K562 (cell line): ENCODE results near the gene EFNA5. TPM values are rescaled to one million over a fixed set of nuclear protein-coding genes. Genes with fewer than 3 reads are reported as not detected.

Source experiments
- ATAC-seq: fragments of 200-7000 bp; cut with Tn5 transposase; 3 replicates; pipeline ENCODE4 v1.9.1; 2020; ENCODE audit warnings: moderate library complexity
- BruUV-seq: library from RNA; stranded (reverse); fragments of 400-500 nt; replicated peaks from 2 replicates; lab custom pipeline; 2021; lab: Mats Ljungman, UMichigan
- CTCF ChIA-PET: fragments of 300-600 bp; formaldehyde crosslinking; extraction: SDS; loops from one replicate; lab custom pipeline; 2021; ENCODE audit warnings: low intra/inter-chr PET ratio; lab: Yijun Ruan, JAX
- POLR2A ChIA-PET: fragments of 300-600, 350-650 bp; sonication (Branson Sonifier 250); formaldehyde crosslinking; extraction: SDS; loops from one replicate; lab custom pipeline; 2021; ENCODE audit warnings: antibody characterized with exemption, inconsistent platforms; lab: Yijun Ruan, JAX
- DNase-seq, 4 experiments: peaks; one replicate each; pipeline versions ENCODE4 v3.0.0 to v3.0.0-alpha.2; 2011 to 2018; ENCODE audit warnings: low spot score in 3 of 4, mixed read lengths in 3 of 4; ENCODE audit errors: extremely low read depth in 1 of 4
- FAIRE-seq: peaks from 2 replicates; lab custom pipeline; 2011; peaks lifted over from hg19 to GRCh38; lab: Jason Lieb, UNC
- H2AFZ ChIP-seq: 2 replicates; pipeline ENCODE4 v1.6.0; 2011; ENCODE audit warnings: low read depth, low read length, control low read depth, inconsistent platforms
- H3K27ac ChIP-seq: fragments of 200-600 bp; 3 replicates; pipeline ENCODE4 v1.8.0; 2011; ENCODE audit warnings: low read depth, mild to moderate bottlenecking, control low read depth, inconsistent platforms, low read length, moderate library complexity, mixed read lengths; ENCODE audit errors: extremely low read depth
- H3K27me3 ChIP-seq, 2 experiments: fragments of 300-600 bp in 1 of 2; 2 replicates in 1 of 2; 3 replicates in 1 of 2; pipeline versions ENCODE4 v1.6.0 to v1.8.0; 2011; ENCODE audit warnings: inconsistent platforms in 2 of 2, low read length in 2 of 2, mild to moderate bottlenecking in 1 of 2, mixed read lengths in 1 of 2, moderate library complexity in 1 of 2; ENCODE audit not compliant: control insufficient read depth in 2 of 2, insufficient read depth in 2 of 2
- H3K36me3 ChIP-seq: fragments of 300-600 bp; 3 replicates; pipeline ENCODE4 v1.8.0; 2011; ENCODE audit warnings: mild to moderate bottlenecking, low read length, inconsistent platforms; ENCODE audit not compliant: control insufficient read depth, insufficient read depth
- H3K4me1 ChIP-seq, 2 experiments: fragments of 200-600 bp in 1 of 2; replicated peaks in 1 of 2; 2 replicates in 1 of 2; 3 replicates in 1 of 2; pipeline versions ENCODE4 v1.5.1 to v1.8.0; 2011; ENCODE audit warnings: inconsistent platforms in 2 of 2, low read length in 2 of 2, mild to moderate bottlenecking in 1 of 2, mixed read lengths in 1 of 2, moderate library complexity in 1 of 2; ENCODE audit not compliant: control insufficient read depth in 2 of 2, insufficient read depth in 2 of 2
- H3K4me2 ChIP-seq: 2 replicates; pipeline ENCODE4 v1.6.1; 2011; ENCODE audit warnings: low read length, control low read depth, inconsistent platforms, mixed read lengths; ENCODE audit not compliant: insufficient read depth
- H3K4me3 ChIP-seq: fragments of 200-600 bp; sonication (generic), shearing (Covaris generic); 2 replicates; pipeline ENCODE4 v1.5.1; 2016; ENCODE audit warnings: control low read depth, inconsistent platforms
- H3K79me2 ChIP-seq: fragments of 200-600 bp; 3 replicates; pipeline ENCODE4 v1.8.0; 2011; ENCODE audit warnings: low read length, inconsistent platforms; ENCODE audit not compliant: control insufficient read depth, insufficient read depth
- H3K9ac ChIP-seq, 2 experiments: 2 replicates each; pipeline versions ENCODE4 v1.6.0 to v1.6.1; 2011; ENCODE audit warnings: low read depth in 2 of 2, low read length in 2 of 2, control low read depth in 1 of 2, inconsistent platforms in 1 of 2, mild to moderate bottlenecking in 1 of 2, mixed read lengths in 1 of 2; ENCODE audit not compliant: insufficient read depth in 1 of 2
- H3K9me1 ChIP-seq: one replicate; pipeline ENCODE4 v1.6.0; 2011; ENCODE audit warnings: inconsistent platforms, mild to moderate bottlenecking, low read length, moderate library complexity; ENCODE audit not compliant: control insufficient read depth, insufficient read depth
- H3K9me3 ChIP-seq: replicated peaks from 2 replicates; pipeline ENCODE4 v1.5.1; 2011; ENCODE audit warnings: low read depth, low read length, inconsistent platforms; ENCODE audit not compliant: control insufficient read depth, insufficient read depth
- H4K20me1 ChIP-seq: replicated peaks from 2 replicates; pipeline ENCODE4 v1.6.1; 2011; ENCODE audit warnings: low read length, inconsistent platforms, mixed read lengths; ENCODE audit not compliant: control insufficient read depth, insufficient read depth
- KAT8 ChIP-seq: fragments of 450-650 bp; IDR thresholded peaks from 2 replicates; pipeline ENCODE4 v1.6.1; 2016; ENCODE audit warnings: low read depth, mild to moderate bottlenecking
- NEUROD1 ChIP-seq: fragments of 150-350 bp; IDR thresholded peaks from 2 replicates; pipeline ENCODE4 v1.6.1; 2014; ENCODE audit warnings: borderline replicate concordance, low read length, low read depth; ENCODE audit not compliant: partially characterized antibody
- OTX1 ChIP-seq: fragments of 450-650 bp; formaldehyde crosslinking; IDR thresholded peaks from 2 replicates; pipeline ENCODE4 v1.4.0; 2022; ENCODE audit warnings: mild to moderate bottlenecking
- PML ChIP-seq: IDR thresholded peaks from 2 replicates; pipeline ENCODE4 v1.6.1; 2012; ENCODE audit warnings: low read length, inconsistent platforms
- POLR2A ChIP-seq: fragments of 450-650 bp; conservative IDR thresholded peaks from 2 replicates; pipeline ENCODE4 v1.6.1; 2016
- RBM39 ChIP-seq: fragments of 200-400 bp; formaldehyde crosslinking; optimal IDR thresholded peaks from 2 replicates; pipeline ENCODE3; 2018; ENCODE audit warnings: low read depth, low read length
- YY1 ChIP-seq, 3 experiments: IDR thresholded peaks; 2 replicates each; pipeline ENCODE4 v1.6.1; 2011; ENCODE audit warnings: low read length in 2 of 3, mild to moderate bottlenecking in 2 of 3, moderate library complexity in 2 of 3, borderline replicate concordance in 1 of 3, control low read depth in 1 of 3, low read depth in 1 of 3; ENCODE audit not compliant: insufficient read depth in 3 of 3, insufficient replicate concordance in 2 of 3, control insufficient read depth in 1 of 3, insufficient read length in 1 of 3; ENCODE audit errors: extremely low read depth in 1 of 3
- ZNF324 ChIP-seq: fragments of 250-450 bp; sonication (Bioruptor Pico); IDR thresholded peaks from 2 replicates; pipeline ENCODE4 v1.4.0; 2020; ENCODE audit warnings: mild to moderate bottlenecking
- ZSCAN32 ChIP-seq: fragments of 450-650 bp; formaldehyde crosslinking; IDR thresholded peaks from 2 replicates; pipeline ENCODE4 v1.4.0; 2020; ENCODE audit warnings: mild to moderate bottlenecking, moderate library complexity
- WGBS: fragments of 100-300 bp; shearing (Covaris generic); methylation state at CpG from one replicate; pipeline ENCODE4 v1.1.6; 2016; ENCODE audit warnings: low coverage, mixed read lengths; ENCODE audit not compliant: insufficient coverage; ENCODE audit errors: missing lambda C conversion rate; 5-methylcytosine and 5-hydroxymethylcytosine counted together
- in situ Hi-C: fragments of 300-500 bp; cut with MboI; formaldehyde crosslinking; loops from 4 replicates; pipeline ENCODE4 v1.15.0; 2018; ENCODE audit warnings: inconsistent platforms, mixed read lengths
- intact Hi-C: fragments of 100-400 bp; cut with micrococcal nuclease; formaldehyde crosslinking; loops from 2 replicates; pipeline ENCODE4 v1.14.2; 2022
- polyA plus RNA-seq, 8 experiments: library from polyadenylated mRNA; depleted of rRNA in 4 of 8; stranded (reverse) in 5 of 8; unstranded in 3 of 8; fragments of >200 nt; fragmentation: Nextera tagmentation in 2 of 8; fragmentation: Illumina TruSeq in 1 of 8; extraction: Ambion mirVana in 2 of 8; extraction: Trizol in 1 of 8; gene quantifications; 2 replicates each; pipeline versions ENCODE4 v1.2.1 to v1.2.3, GENCODE V29; 2011 to 2014; ENCODE audit warnings: inconsistent platforms in 1 of 8, missing spikeins in 1 of 8
- total RNA-seq, 7 experiments: library from RNA; depleted of rRNA in 6 of 7; stranded (reverse); fragments of >200 nt in 6 of 7; fragmentation: Illumina TruSeq in 2 of 7; extraction: Trizol in 2 of 7; gene quantifications; 2 replicates each; pipeline versions ENCODE4 v1.2.1 to v1.2.3, GENCODE V29; 2011 to 2021; ENCODE audit warnings: low replicate concordance in 1 of 7

Gene EFNA5
- total and polyA plus RNA-seq, 9 of the 15 experiments (the other 6 are each of a cell fraction or from before 2014, with no cell fraction given) = 0.20 TPM; not detected in 8

- Histone ChIP-seq H3K79me2 (no peaks in the 10 kb centered on the region), H3K4me2 (no peak overlapping the region), H3K9me3 (no peaks in the 10 kb centered on the region), H3K27me3 (no peaks in the 10 kb centered on the region), H4K20me1 (no peaks in the 10 kb centered on the region), H3K4me3 (no peak overlapping the region), H3K36me3 (no peaks in the 10 kb centered on the region), H2AFZ (no peak overlapping the region), H3K4me1 (no peaks in the 10 kb centered on the region), H3K9ac (no peak overlapping the region), H3K27ac (no peak overlapping the region), H3K9me1 (no peaks in the 10 kb centered on the region)
- 0% methylated on average over 4 of the region's 4 CpGs for WGBS
- in situ Hi-C loops = no loop called here
- ChIA-PET CTCF (no interaction called here), POLR2A (no interaction called here)
- FAIRE-seq = no peak
- no peak for ATAC-seq
- no peak for DNase-seq
- BruUV-seq = no TSS peak
- intact Hi-C loops = no loop called here
- TF ChIP-seq POLR2A (no peak), KAT8 (no peak), ZSCAN32 (no peak), ZNF324 (CRISPR knock-in tag) (no peak), OTX1 (CRISPR knock-in tag) (no peak), NEUROD1 (no peak), YY1 (IDR thresholded peaks at IDR 0.05; ENCODE audit: borderline replicate concordance in 1 of 3, control insufficient read depth in 1 of 3, extremely low read depth in 1 of 3, insufficient read depth in 3 of 3, insufficient read length in 1 of 3, insufficient replicate concordance in 2 of 3, low read depth in 1 of 3, low read length in 2 of 3) (no peak), PML (no peak), RBM39 (no peak)
Measured at GRCh38 chr5:107431536-107431935, 239.2 kb downstream of the EFNA5 start.
